Skeletal muscle satellite cell (primary cell): ENCODE data around the gene SPTLC2.
"Not testable (repeated sequence)": the region's sequence is repeated elsewhere in the genome, so short reads cannot be mapped to it uniquely, and the experiment has no call there.

Experiments
- H3K27me3 ChIP-seq: 2 replicates; pipeline ENCODE4 v1.7.0; 2013; ENCODE audit warnings: low read length; ENCODE audit not compliant: control insufficient read depth, insufficient read depth
- H3K36me3 ChIP-seq: 2 replicates; pipeline ENCODE4 v1.7.0; 2013; ENCODE audit warnings: mild to moderate bottlenecking, control low read depth, low read length; ENCODE audit not compliant: insufficient read depth
- H3K4me1 ChIP-seq: 2 replicates; pipeline ENCODE4 v1.7.0; 2013; ENCODE audit warnings: low read length; ENCODE audit not compliant: control insufficient read depth, insufficient read depth
- H3K4me2 ChIP-seq: 2 replicates; pipeline ENCODE4 v1.7.0; 2013; ENCODE audit warnings: mild to moderate bottlenecking, low read length
- H3K4me3 ChIP-seq: 2 replicates; pipeline ENCODE4 v1.7.0; 2013; ENCODE audit warnings: low read length
- H3K9ac ChIP-seq: 2 replicates; pipeline ENCODE4 v1.7.0; 2013; ENCODE audit warnings: mild to moderate bottlenecking, low read depth, low read length, moderate library complexity
- H3K9me3 ChIP-seq: replicated peaks from 2 replicates; pipeline ENCODE4 v1.7.0; 2013; ENCODE audit warnings: mild to moderate bottlenecking, control low read depth, low read length

SPTLC2 gene

GRCh38 chr14:77603031-77603430 lies 13.4 kb downstream of the SPTLC2 start:
- no peak overlapping the region for H3K4me3 ChIP-seq
- H3K9ac ChIP-seq = no peak overlapping the region
- no peaks in the 10 kb centered on the region for H3K27me3 ChIP-seq
- H3K4me1 ChIP-seq = peaks cover 13% of the 10 kb centered on the region
- H3K4me2 ChIP-seq = no peak overlapping the region
- peaks cover 7% of the 10 kb centered on the region for H3K36me3 ChIP-seq
- no peaks in the 10 kb centered on the region for H3K9me3 ChIP-seq

- no peaks in the 10 kb centered on the region for H3K27me3 ChIP-seq
- peaks cover 9% of the 10 kb centered on the region for H3K36me3 ChIP-seq
- no peak overlapping the region for H3K4me3 ChIP-seq
- no peak overlapping the region for H3K4me2 ChIP-seq
- H3K4me1 ChIP-seq = peaks cover 13% of the 10 kb centered on the region
- H3K9ac ChIP-seq = no peak overlapping the region
- H3K9me3 ChIP-seq = no peaks in the 10 kb centered on the region
These were observed 14.4 kb downstream of the SPTLC2 start for GRCh38 chr14:77601846-77602619.

GRCh38 chr14:77599889-77600288 lies 16.5 kb downstream of the SPTLC2 start:
- Histone ChIP-seq H3K4me2 (no peak overlapping the region), H3K4me1 (peaks cover 13% of the 10 kb centered on the region), H3K27me3 (no peaks in the 10 kb centered on the region), H3K4me3 (no peak overlapping the region), H3K9ac (no peak overlapping the region), H3K9me3 (no peaks in the 10 kb centered on the region), H3K36me3 (peaks cover 24% of the 10 kb centered on the region)

- Histone ChIP-seq H3K9ac (no peak overlapping the region), H3K4me2 (no peak overlapping the region), H3K36me3 (peaks cover 27% of the 10 kb centered on the region), H3K27me3 (no peaks in the 10 kb centered on the region), H3K4me1 (peaks cover 25% of the 10 kb centered on the region), H3K4me3 (no peak overlapping the region), H3K9me3 (no peaks in the 10 kb centered on the region)
These were observed 17.9 kb downstream of the SPTLC2 start for GRCh38 chr14:77598366-77599070.

- peaks cover 22% of the 10 kb centered on the region for H3K4me1 ChIP-seq
- no peaks in the 10 kb centered on the region for H3K27me3 ChIP-seq
- H3K4me3 ChIP-seq = peak overlapping the region; percentile 36
- peak overlapping the region; percentile 69 for H3K4me2 ChIP-seq
- H3K36me3 ChIP-seq = peaks cover 21% of the 10 kb centered on the region
- H3K9ac ChIP-seq = peak overlapping the region; percentile 68
- H3K9me3 ChIP-seq = no peaks in the 10 kb centered on the region
These were observed 22.9 kb downstream of the SPTLC2 start for GRCh38 chr14:77593501-77593961.

GRCh38 chr14:77590845-77591485 lies 25.5 kb downstream of the SPTLC2 start:
- no peak overlapping the region for H3K4me2 ChIP-seq
- peaks cover 22% of the 10 kb centered on the region for H3K4me1 ChIP-seq
- H3K9me3 ChIP-seq = no peaks in the 10 kb centered on the region
- H3K9ac ChIP-seq = no peak overlapping the region
- H3K27me3 ChIP-seq = no peaks in the 10 kb centered on the region
- H3K4me3 ChIP-seq = no peak overlapping the region
- peaks cover 11% of the 10 kb centered on the region for H3K36me3 ChIP-seq

- Histone ChIP-seq H3K36me3 (peaks cover under 1% of the 10 kb centered on the region), H3K4me2 (no peak overlapping the region), H3K9ac (no peak overlapping the region), H3K9me3 (no peaks in the 10 kb centered on the region), H3K4me1 (peaks cover 30% of the 10 kb centered on the region), H3K4me3 (no peak overlapping the region), H3K27me3 (no peaks in the 10 kb centered on the region)
These were observed 27.3 kb downstream of the SPTLC2 start for GRCh38 chr14:77589099-77589498.

- not testable (repeated sequence) for H3K4me2 ChIP-seq, H3K4me3 ChIP-seq, H3K27me3 ChIP-seq, H3K36me3 ChIP-seq, H3K9me3 ChIP-seq, H3K9ac ChIP-seq
- H3K4me1 ChIP-seq = peaks cover 25% of the 10 kb centered on the region
These were observed 27.9 kb downstream of the SPTLC2 start for GRCh38 chr14:77588411-77589025.

- no peak overlapping the region for H3K4me2 ChIP-seq
- H3K27me3 ChIP-seq = no peaks in the 10 kb centered on the region
- no peaks in the 10 kb centered on the region for H3K9me3 ChIP-seq
- no peak overlapping the region for H3K9ac ChIP-seq
- H3K4me1 ChIP-seq = peaks cover 35% of the 10 kb centered on the region
- no peak overlapping the region for H3K4me3 ChIP-seq
- H3K36me3 ChIP-seq = no peaks in the 10 kb centered on the region
These were observed 31.1 kb downstream of the SPTLC2 start for GRCh38 chr14:77585385-77585784.

GRCh38 chr14:77584809-77585208 lies 31.6 kb downstream of the SPTLC2 start:
- no peaks in the 10 kb centered on the region for H3K9me3 ChIP-seq
- H3K9ac ChIP-seq = no peak overlapping the region
- peaks cover 38% of the 10 kb centered on the region for H3K4me1 ChIP-seq

GRCh38 chr14:77583657-77584056 lies 32.8 kb downstream of the SPTLC2 start:
- Histone ChIP-seq H3K36me3 (no peaks in the 10 kb centered on the region), H3K9ac (no peak overlapping the region), H3K9me3 (no peaks in the 10 kb centered on the region), H3K4me2 (no peak overlapping the region), H3K4me1 (peaks cover 50% of the 10 kb centered on the region), H3K27me3 (no peaks in the 10 kb centered on the region), H3K4me3 (no peak overlapping the region)

More at GRCh38 chr14:77584809-77585208, 31.6 kb downstream of the SPTLC2 start:
- H3K36me3 ChIP-seq = no peaks in the 10 kb centered on the region
- no peaks in the 10 kb centered on the region for H3K27me3 ChIP-seq
- H3K4me3 ChIP-seq = no peak overlapping the region
- H3K4me2 ChIP-seq = peak overlapping the region; percentile 4
